ENCODE results near the gene ZNF668. TPM values are rescaled to one million over a fixed set of nuclear protein-coding genes. Genes with fewer than 3 reads are reported as not detected.

The ZNF668 gene
- total and polyA plus RNA-seq, 2 of the 8 experiments (the other 6 are each of a cell fraction or from before 2014, with no cell fraction given): 14.0 to 14.3 TPM

GRCh38 chr16:31022544-31023251, 51.3 kb downstream of the ZNF668 start:
- H3K79me2 ChIP-seq (ENCODE audit: control insufficient read depth in 1 of 2, insufficient read depth in 2 of 2, low read length in 2 of 2): no peaks in the 10 kb centered on the region
- H2BK15ac ChIP-seq (ENCODE audit: low read length): no peak overlapping the region
- no peaks in the 10 kb centered on the region for H3K79me1 ChIP-seq (ENCODE audit: low read depth, low read length)
- no peak overlapping the region for H2BK5ac ChIP-seq (ENCODE audit: low read depth, low read length)
- H3K4me3 ChIP-seq (ENCODE audit: extremely low read depth in 1 of 4, insufficient read depth in 2 of 4, low read depth in 3 of 4, low read length in 4 of 4): no peak overlapping the region
- H3K9ac ChIP-seq (replicated peaks in 1 of 4; ENCODE audit: extremely low read depth in 1 of 4, low read depth in 3 of 4, low read length in 3 of 4): no peak overlapping the region
- CTCF ChIA-PET (ENCODE audit: partially characterized antibody): interaction anchor here (1.0 to 2.1 kb wide), 4 partner anchors 20 to 57 kb away, joined by 3 to 7 read pairs (median 4); partner anchors contain the start of gene HSD3B7
- H4K91ac ChIP-seq (replicated peaks; ENCODE audit: insufficient read length, low read length): no peak overlapping the region
- no peak overlapping the region for H3K4ac ChIP-seq (replicated peaks; ENCODE audit: insufficient read length, low read depth, low read length)
- no peak overlapping the region for H3K14ac ChIP-seq (ENCODE audit: insufficient read length)
- H4K5ac ChIP-seq (ENCODE audit: insufficient read length, low read depth, low read length): no peak overlapping the region
- no peak overlapping the region for H2BK120ac ChIP-seq (replicated peaks; ENCODE audit: low read depth, low read length)
- no peak overlapping the region for H3K18ac ChIP-seq (ENCODE audit: extremely low read depth, low read length)
- no peaks in the 10 kb centered on the region for H3K36me3 ChIP-seq (ENCODE audit: control insufficient read depth in 2 of 4, insufficient read depth in 4 of 4, low read length in 3 of 4)
- H4K8ac ChIP-seq (ENCODE audit: extremely low read depth, insufficient read depth, low read length): no peak overlapping the region
- 86% methylated on average over 12 of the region's 12 CpGs; no CpG with 5 or more reads in 1 of the 2 experiments for WGBS, 2 experiments (ENCODE audit: extremely low coverage in 1 of 2, insufficient coverage in 1 of 2, insufficient read length in 1 of 2, insufficient replicate concordance in 2 of 2, low coverage in 1 of 2, low lambda C conversion rate in 2 of 2, missing lambda C conversion rate in 1 of 2)
- H3K4me2 ChIP-seq (ENCODE audit: insufficient read depth in 1 of 2, low read depth in 2 of 2, low read length in 2 of 2): no peak overlapping the region
- H3K23me2 ChIP-seq (ENCODE audit: low read depth, low read length): no peaks in the 10 kb centered on the region
- H4K20me1 ChIP-seq (replicated peaks in 1 of 2; ENCODE audit: control insufficient read depth in 1 of 2, insufficient read depth in 2 of 2, low read length in 2 of 2): no peaks in the 10 kb centered on the region
- no peak overlapping the region for H3K23ac ChIP-seq (ENCODE audit: insufficient read length)
- no peak overlapping the region for H2BK20ac ChIP-seq (ENCODE audit: low read length)
- H2BK12ac ChIP-seq (ENCODE audit: low read depth, low read length): no peak overlapping the region
- H3K27ac ChIP-seq (ENCODE audit: low read depth, low read length): no peak overlapping the region
- no peak overlapping the region for H3K56ac ChIP-seq (replicated peaks; ENCODE audit: insufficient read length, low read depth, low read length)
- no peak overlapping the region for H2AK5ac ChIP-seq (ENCODE audit: low read depth, low read length)
- FAIRE-seq (no peak), DNase-seq (ENCODE audit: low read depth in 1 of 2, low spot score in 2 of 2) (no peak)
- H3K4me1 ChIP-seq (replicated peaks in 1 of 4; ENCODE audit: control insufficient read depth in 3 of 4, insufficient read depth in 4 of 4, low read length in 3 of 4): no peaks in the 10 kb centered on the region
- POLR2A ChIA-PET (ENCODE audit: partially characterized antibody): interaction anchor here (0.9 to 1.4 kb wide), 3 partner anchors 22 to 35 kb away, joined by 3 to 5 read pairs (median 3); no protein-coding TSS in a partner anchor
- H3K9me3 ChIP-seq (ENCODE audit: insufficient read depth in 2 of 2, low read depth in 1 of 2, low read length in 1 of 2): no peaks in the 10 kb centered on the region
- no peak overlapping the region for H2AFZ ChIP-seq (ENCODE audit: low read length)
- no peaks in the 10 kb centered on the region for H3K27me3 ChIP-seq (replicated peaks in 1 of 4; ENCODE audit: control insufficient read depth in 3 of 4, extremely low read depth in 1 of 4, insufficient read depth in 3 of 4, low read length in 3 of 4)
- TF ChIP-seq TEAD4 (IDR thresholded peaks at IDR 0.05; ENCODE audit: low read depth, low read length) (no peak), TCF12 (IDR thresholded peaks at IDR 0.05; ENCODE audit: low read depth, low read length) (no peak), KDM4A (IDR thresholded peaks at IDR 0.05; ENCODE audit: low read depth, low read length, severe bottlenecking) (no peak), TBP (IDR thresholded peaks at IDR 0.05; ENCODE audit: low read depth, low read length) (no peak), HDAC2 (IDR thresholded peaks at IDR 0.05; ENCODE audit: borderline replicate concordance in 1 of 2, low read depth in 2 of 2, low read length in 2 of 2) (no peak), POLR2A (IDR thresholded peaks at IDR 0.05; ENCODE audit: control extremely low read depth in 1 of 2, low read depth in 2 of 2, low read length in 2 of 2) (no peak), CREB1 (IDR thresholded peaks at IDR 0.05) (no peak), CHD2 (IDR thresholded peaks at IDR 0.05; ENCODE audit: low read length) (no peak)
- TF ChIP-seq, protein P1, sequence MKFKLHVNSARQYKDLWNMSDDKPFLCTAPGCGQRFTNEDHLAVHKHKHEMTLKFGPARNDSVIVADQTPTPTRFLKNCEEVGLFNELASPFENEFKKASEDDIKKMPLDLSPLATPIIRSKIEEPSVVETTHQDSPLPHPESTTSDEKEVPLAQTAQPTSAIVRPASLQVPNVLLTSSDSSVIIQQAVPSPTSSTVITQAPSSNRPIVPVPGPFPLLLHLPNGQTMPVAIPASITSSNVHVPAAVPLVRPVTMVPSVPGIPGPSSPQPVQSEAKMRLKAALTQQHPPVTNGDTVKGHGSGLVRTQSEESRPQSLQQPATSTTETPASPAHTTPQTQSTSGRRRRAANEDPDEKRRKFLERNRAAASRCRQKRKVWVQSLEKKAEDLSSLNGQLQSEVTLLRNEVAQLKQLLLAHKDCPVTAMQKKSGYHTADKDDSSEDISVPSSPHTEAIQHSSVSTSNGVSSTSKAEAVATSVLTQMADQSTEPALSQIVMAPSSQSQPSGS (IDR thresholded peaks at IDR 0.05; ENCODE audit: low read length): no peak
- TF ChIP-seq, protein P2, sequence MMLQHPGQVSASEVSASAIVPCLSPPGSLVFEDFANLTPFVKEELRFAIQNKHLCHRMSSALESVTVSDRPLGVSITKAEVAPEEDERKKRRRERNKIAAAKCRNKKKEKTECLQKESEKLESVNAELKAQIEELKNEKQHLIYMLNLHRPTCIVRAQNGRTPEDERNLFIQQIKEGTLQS (IDR thresholded peaks at IDR 0.05; ENCODE audit: insufficient read depth, low read depth, low read length): no peak
- TF ChIP-seq, protein P3, sequence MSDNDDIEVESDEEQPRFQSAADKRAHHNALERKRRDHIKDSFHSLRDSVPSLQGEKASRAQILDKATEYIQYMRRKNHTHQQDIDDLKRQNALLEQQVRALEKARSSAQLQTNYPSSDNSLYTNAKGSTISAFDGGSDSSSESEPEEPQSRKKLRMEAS (IDR thresholded peaks at IDR 0.05): no peak
